Activated CD4-positive, alpha-beta T cell treated with anti-CD3 and anti-CD28 coated beads, Interleukin-2, amount 50 U/mL, for 16 hours (primary cell): ENCODE measurements around the gene GLG1.
"Not testable (repeated sequence)": the region's sequence is repeated elsewhere in the genome, so short reads cannot be mapped to it uniquely, and the experiment has no call there.

Experiments
- DNase-seq: peaks from one replicate; pipeline ENCODE4 v3.0.0-alpha.2; 2020

The GLG1 gene

GRCh38 chr16:74524926-74525325, 82.0 kb downstream of the GLG1 start:
- no peak for DNase-seq

- DNase-seq, result no peak
These were observed 82.8 kb downstream of the GLG1 start for GRCh38 chr16:74524117-74524516.

GRCh38 chr16:74523706-74524105, 83.2 kb downstream of the GLG1 start:
- DNase-seq, result not testable (repeated sequence)

- no peak for DNase-seq
These were observed 84.8 kb downstream of the GLG1 start for GRCh38 chr16:74522160-74522559.

GRCh38 chr16:74521691-74522090, 85.2 kb downstream of the GLG1 start:
- no peak for DNase-seq

GRCh38 chr16:74518934-74519333, 88.0 kb downstream of the GLG1 start:
- not testable (repeated sequence) for DNase-seq

- DNase-seq, result no peak
These were observed 95.0 kb downstream of the GLG1 start for GRCh38 chr16:74511961-74512360.

- DNase-seq, result no peak
These were observed 101.9 kb downstream of the GLG1 start for GRCh38 chr16:74505011-74505410.

GRCh38 chr16:74503412-74503811, 103.5 kb downstream of the GLG1 start:
- DNase-seq, result no peak

GRCh38 chr16:74501484-74502478, 105.1 kb downstream of the GLG1 start:
- DNase-seq, result no peak

GRCh38 chr16:74500907-74501306, 106.0 kb downstream of the GLG1 start:
- no peak for DNase-seq

- no peak for DNase-seq
These were observed 107.8 kb downstream of the GLG1 start for GRCh38 chr16:74499114-74499513.

GRCh38 chr16:74497761-74498160, 109.2 kb downstream of the GLG1 start:
- DNase-seq, result no peak

- DNase-seq, result no peak
These were observed 110.9 kb downstream of the GLG1 start for GRCh38 chr16:74496054-74496453.

GRCh38 chr16:74492976-74493375, 113.9 kb downstream of the GLG1 start:
- DNase-seq, result no peak

- no peak for DNase-seq
These were observed 119.0 kb downstream of the GLG1 start for GRCh38 chr16:74487634-74488495.

GRCh38 chr16:74485916-74486315, 121.0 kb downstream of the GLG1 start:
- DNase-seq, result no peak

- no peak for DNase-seq
These were observed 126.5 kb downstream of the GLG1 start for GRCh38 chr16:74480150-74481029.

- DNase-seq, result no peak
These were observed 129.7 kb downstream of the GLG1 start for GRCh38 chr16:74477226-74477625.

- no peak for DNase-seq
These were observed 132.5 kb downstream of the GLG1 start for GRCh38 chr16:74474416-74474815.

- no peak for DNase-seq
These were observed 134.4 kb downstream of the GLG1 start for GRCh38 chr16:74472540-74472939.

GRCh38 chr16:74472010-74472409, 134.9 kb downstream of the GLG1 start:
- no peak for DNase-seq
